GM12892 (cell line): ENCODE measurements around the gene SUN1.

Source experiments
- POLR2A ChIP-seq: IDR thresholded peaks from 2 replicates; pipeline ENCODE4 v1.6.1; 2011; ENCODE audit warnings: low read depth, low read length, control low read depth
- POLR2AphosphoS5 ChIP-seq: IDR thresholded peaks from 2 replicates; pipeline ENCODE4 v1.6.1; 2011; ENCODE audit warnings: low read depth, low read length, control low read depth
- TAF1 ChIP-seq: IDR thresholded peaks from 2 replicates; pipeline ENCODE4 v1.6.1; 2011; ENCODE audit warnings: low read depth, mild to moderate bottlenecking, control low read depth, low read length, borderline replicate concordance

- TF ChIP-seq POLR2AphosphoS5 (no peak), TAF1 (no peak), POLR2A (no peak)
Observed at GRCh38 chr7:883055-884021, 51.1 kb downstream of the SUN1 start.
